HEK293T (cell line): ENCODE measurements around the gene SLMAP.

Experiments
- CTCF ChIA-PET: fragments of 350-600 bp; formaldehyde crosslinking; extraction: SDS; loops from one replicate; lab custom pipeline; 2021; ENCODE audit warnings: antibody characterized with exemption, inconsistent platforms; lab: Yijun Ruan, JAX
- POLR2A ChIA-PET: fragments of 350-600 bp; formaldehyde crosslinking; extraction: SDS; loops from one replicate; lab custom pipeline; 2020; ENCODE audit warnings: antibody characterized with exemption, inconsistent platforms; lab: Yijun Ruan, JAX
- DNase-seq: peaks from one replicate; pipeline ENCODE4 v3.0.0; 2012; ENCODE audit warnings: mixed read lengths; ENCODE audit errors: extremely low spot score
- ARNT ChIP-seq: fragments of 450-650 bp; IDR thresholded peaks from 2 replicates; pipeline ENCODE4 v1.6.1; 2017; ENCODE audit warnings: mild to moderate bottlenecking
- BHLHE40 ChIP-seq: fragments of 450-650 bp; IDR thresholded peaks from 2 replicates; pipeline ENCODE4 v1.6.1; 2016; ENCODE audit warnings: mild to moderate bottlenecking, moderate library complexity, borderline replicate concordance
- CTBP1 ChIP-seq: fragments of 450-650 bp; IDR thresholded peaks from 2 replicates; pipeline ENCODE4 v1.6.1; 2016; ENCODE audit warnings: borderline replicate concordance
- ELF4 ChIP-seq: fragments of 450-650 bp; IDR thresholded peaks from 2 replicates; pipeline ENCODE4 v1.6.1; 2017; ENCODE audit warnings: antibody characterized with exemption
- FOXA1 ChIP-seq: fragments of 450-650 bp; IDR thresholded peaks from 2 replicates; pipeline ENCODE4 v1.6.1; 2016; ENCODE audit warnings: mild to moderate bottlenecking
- FOXK2 ChIP-seq: fragments of 450-650 bp; IDR thresholded peaks from 2 replicates; pipeline ENCODE4 v1.6.1; 2016; ENCODE audit warnings: mild to moderate bottlenecking
- FOXM1 ChIP-seq: fragments of 450-650 bp; IDR thresholded peaks from 2 replicates; pipeline ENCODE4 v1.6.1; 2017; ENCODE audit warnings: mild to moderate bottlenecking, borderline replicate concordance
- HDGF ChIP-seq: fragments of 450-650 bp; IDR thresholded peaks from 2 replicates; pipeline ENCODE4 v1.6.1; 2017; ENCODE audit warnings: antibody characterized with exemption, borderline replicate concordance
- L3MBTL2 ChIP-seq: fragments of 450-650 bp; conservative IDR thresholded peaks from 2 replicates; pipeline ENCODE4 v1.6.1; 2016; ENCODE audit warnings: mild to moderate bottlenecking
- LEF1 ChIP-seq: fragments of 450-650 bp; IDR thresholded peaks from 2 replicates; pipeline ENCODE4 v1.6.1; 2017; ENCODE audit warnings: mild to moderate bottlenecking, borderline replicate concordance
- NFRKB ChIP-seq: fragments of 450-650 bp; IDR thresholded peaks from 2 replicates; pipeline ENCODE4 v1.6.1; 2016; ENCODE audit warnings: mild to moderate bottlenecking, moderate library complexity
- PKNOX1 ChIP-seq: fragments of 450-650 bp; IDR thresholded peaks from 2 replicates; pipeline ENCODE4 v1.6.1; 2016
- SP1 ChIP-seq: fragments of 450-650 bp; IDR thresholded peaks from 2 replicates; pipeline ENCODE4 v1.6.1; 2017
- SUZ12 ChIP-seq: fragments of 450-650 bp; IDR thresholded peaks from 2 replicates; pipeline ENCODE4 v1.6.1; 2016; ENCODE audit warnings: mild to moderate bottlenecking
- TARDBP ChIP-seq: fragments of 450-650 bp; IDR thresholded peaks from 2 replicates; pipeline ENCODE4 v1.6.1; 2016
- ZNF384 ChIP-seq: fragments of 450-650 bp; IDR thresholded peaks from 2 replicates; pipeline ENCODE4 v1.6.1; 2016

Gene SLMAP

GRCh38 chr3:57961828-57962447 is 205.8 kb downstream of the SLMAP start:
- TF ChIP-seq SP1 (no peak), HDGF (no peak), SUZ12 (no peak), FOXA1 (no peak), TARDBP (no peak), BHLHE40 (no peak), FOXM1 (no peak), L3MBTL2 (no peak), FOXK2 (no peak), ARNT (no peak), NFRKB (no peak)
- POLR2A ChIA-PET = interaction anchor here (1.1 kb wide), 1 partner anchor 9 kb away, joined by 5 read pairs; no protein-coding TSS in a partner anchor
- DNase-seq = no peak
- CTCF ChIA-PET = interaction anchor here (0.6 to 1.4 kb wide), 4 partner anchors 9 to 253 kb away, joined by 3 read pairs; no protein-coding TSS in a partner anchor

- ChIA-PET CTCF (interaction anchor here (0.6 to 1.4 kb wide), 4 partner anchors 8 to 253 kb away, joined by 3 read pairs; no protein-coding TSS in a partner anchor), POLR2A (interaction anchor here (1.1 kb wide), 1 partner anchor 9 kb away, joined by 5 read pairs; no protein-coding TSS in a partner anchor)
- TF ChIP-seq HDGF (no peak), PKNOX1 (no peak), BHLHE40 (no peak)
- DNase-seq = no peak
Measured at GRCh38 chr3:57962448-57962834, 206.3 kb downstream of the SLMAP start.

GRCh38 chr3:57963811-57964346 is 207.8 kb downstream of the SLMAP start:
- TF ChIP-seq FOXM1 = no peak
- TF ChIP-seq FOXK2 = no peak
- TF ChIP-seq SP1 = no peak
- TF ChIP-seq HDGF = no peak
- no peak for TF ChIP-seq FOXA1
- TF ChIP-seq LEF1 = no peak
- no peak for TF ChIP-seq ARNT
- TF ChIP-seq PKNOX1 = no peak
- TF ChIP-seq ZNF384 = no peak
- no peak for DNase-seq
- POLR2A ChIA-PET = no interaction called here
- CTCF ChIA-PET = interaction anchor here (0.6 kb wide), 1 partner anchor 132 kb away, joined by 3 read pairs; no protein-coding TSS in a partner anchor

- CTCF ChIA-PET = interaction anchor here (0.6 kb wide), 1 partner anchor 16 kb away, joined by 3 read pairs; no protein-coding TSS in a partner anchor
- no peak for DNase-seq
- TF ChIP-seq ARNT = no peak
- no peak for TF ChIP-seq FOXM1
- no peak for TF ChIP-seq L3MBTL2
- TF ChIP-seq TARDBP = no peak
- TF ChIP-seq FOXK2 = no peak
- TF ChIP-seq HDGF = no peak
- TF ChIP-seq FOXA1 = no peak
- TF ChIP-seq SUZ12 = no peak
- TF ChIP-seq NFRKB = no peak
- TF ChIP-seq LEF1 = no peak
- no peak for TF ChIP-seq BHLHE40
- TF ChIP-seq PKNOX1 = no peak
- no peak for TF ChIP-seq ELF4
- TF ChIP-seq SP1 = no peak
- POLR2A ChIA-PET = no interaction called here
Measured at GRCh38 chr3:57966829-57967228, 210.7 kb downstream of the SLMAP start.

GRCh38 chr3:57967590-57967989 is 211.5 kb downstream of the SLMAP start:
- no peak for TF ChIP-seq ZNF384
- TF ChIP-seq FOXM1 = no peak
- TF ChIP-seq L3MBTL2 = no peak
- no peak for TF ChIP-seq ELF4
- TF ChIP-seq FOXA1 = no peak
- no peak for TF ChIP-seq TARDBP
- TF ChIP-seq SP1 = no peak
- TF ChIP-seq CTBP1 = no peak
- TF ChIP-seq LEF1 = no peak
- TF ChIP-seq PKNOX1 = no peak
- no peak for TF ChIP-seq ARNT
- no peak for TF ChIP-seq HDGF
- no peak for TF ChIP-seq FOXK2
- no peak for TF ChIP-seq NFRKB
- TF ChIP-seq BHLHE40 = no peak
- no peak for TF ChIP-seq SUZ12
- ChIA-PET POLR2A (no interaction called here), CTCF (interaction anchor here (0.6 kb wide), 1 partner anchor 62 kb away, joined by 4 read pairs; no protein-coding TSS in a partner anchor)
- DNase-seq = no peak
